H1 (cell line): Measurements from ENCODE around the gene ANP32B. TPM values are rescaled to one million over a fixed set of nuclear protein-coding genes. Genes with fewer than 3 reads are reported as not detected.

Source experiments
- CTCF ChIA-PET: fragments of 300-600 bp; sonication (Branson Sonifier 250); formaldehyde crosslinking; loops from one replicate; lab custom pipeline; 2021; ENCODE audit not compliant: partially characterized antibody; lab: Charles Lee
- POLR2A ChIA-PET: fragments of 300-600 bp; sonication (Branson Sonifier 250); formaldehyde crosslinking; loops from one replicate; lab custom pipeline; 2021; ENCODE audit warnings: inconsistent platforms; ENCODE audit not compliant: partially characterized antibody; lab: Charles Lee
- DNase-seq, 2 experiments: peaks; one replicate each; pipeline versions ENCODE4 v3.0.0 to v3.0.0-alpha.2; 2010 to 2022; ENCODE audit warnings: low spot score in 2 of 2, low read depth in 1 of 2, mixed read lengths in 1 of 2
- FAIRE-seq: peaks from 2 replicates; lab custom pipeline; 2011; peaks lifted over from hg19 to GRCh38; lab: Jason Lieb, UNC
- H2AFZ ChIP-seq: 2 replicates; pipeline ENCODE4 v1.8.1; 2012; ENCODE audit warnings: low read length, inconsistent platforms
- H2AK5ac ChIP-seq: 2 replicates; pipeline ENCODE4 v1.6.1; 2013; ENCODE audit warnings: low read depth, low read length
- H2BK120ac ChIP-seq: replicated peaks from 2 replicates; pipeline ENCODE3; 2013; ENCODE audit warnings: low read depth, low read length, inconsistent platforms
- H2BK12ac ChIP-seq: 2 replicates; pipeline ENCODE4 v1.6.1; 2013; ENCODE audit warnings: low read depth, low read length
- H2BK15ac ChIP-seq: 2 replicates; pipeline ENCODE4 v1.6.1; 2013; ENCODE audit warnings: low read length
- H2BK20ac ChIP-seq: 2 replicates; pipeline ENCODE4 v1.6.1; 2013; ENCODE audit warnings: low read length
- H2BK5ac ChIP-seq: 2 replicates; pipeline ENCODE4 v1.6.1; 2013; ENCODE audit warnings: low read depth, low read length
- H3K14ac ChIP-seq: 2 replicates; pipeline ENCODE4 v1.6.1; 2013; ENCODE audit warnings: inconsistent platforms; ENCODE audit not compliant: insufficient read length
- H3K18ac ChIP-seq: 2 replicates; pipeline ENCODE4 v1.6.1; 2013; ENCODE audit warnings: low read length; ENCODE audit errors: extremely low read depth
- H3K23ac ChIP-seq: 2 replicates; pipeline ENCODE4 v1.6.1; 2013; ENCODE audit warnings: inconsistent platforms; ENCODE audit not compliant: insufficient read length
- H3K23me2 ChIP-seq: 2 replicates; pipeline ENCODE4 v1.6.1; 2013; ENCODE audit warnings: low read depth, low read length
- H3K27ac ChIP-seq: 2 replicates; pipeline ENCODE4 v1.6.1; 2011; ENCODE audit warnings: low read depth, low read length, inconsistent platforms
- H3K27me3 ChIP-seq, 4 experiments: replicated peaks in 1 of 4; 1 replicate in 1 of 4; 2 replicates in 3 of 4; pipeline versions ENCODE4 v1.6.1 to v1.8.1; 2011 to 2013; ENCODE audit warnings: low read length in 3 of 4, mild to moderate bottlenecking in 3 of 4, inconsistent platforms in 2 of 4, mixed read lengths in 2 of 4, moderate library complexity in 1 of 4; ENCODE audit not compliant: control insufficient read depth in 3 of 4, insufficient read depth in 3 of 4; ENCODE audit errors: extremely low read depth in 1 of 4
- H3K36me3 ChIP-seq, 4 experiments: 2 replicates each; pipeline versions ENCODE4 v1.6.1 to v1.8.1; 2011 to 2013; ENCODE audit warnings: mild to moderate bottlenecking in 4 of 4, low read length in 3 of 4, moderate library complexity in 2 of 4, control low read depth in 1 of 4, inconsistent platforms in 1 of 4; ENCODE audit not compliant: insufficient read depth in 4 of 4, control insufficient read depth in 2 of 4
- H3K4ac ChIP-seq: replicated peaks from 2 replicates; pipeline ENCODE3; 2013; ENCODE audit warnings: low read length, low read depth, mixed read lengths, inconsistent platforms; ENCODE audit not compliant: insufficient read length
- H3K4me1 ChIP-seq, 4 experiments: replicated peaks in 1 of 4; 1 replicate in 1 of 4; 2 replicates in 3 of 4; pipeline versions ENCODE4 v1.6.1 to v1.8.1; 2011 to 2013; ENCODE audit warnings: low read length in 3 of 4, inconsistent platforms in 2 of 4, mixed read lengths in 1 of 4; ENCODE audit not compliant: insufficient read depth in 4 of 4, control insufficient read depth in 3 of 4
- H3K4me2 ChIP-seq, 2 experiments: 2 replicates each; pipeline versions ENCODE4 v1.6.1 to v1.8.1; 2011 to 2013; ENCODE audit warnings: low read depth in 2 of 2, low read length in 2 of 2, control low read depth in 1 of 2, inconsistent platforms in 1 of 2, mild to moderate bottlenecking in 1 of 2; ENCODE audit not compliant: insufficient read depth in 1 of 2
- H3K4me3 ChIP-seq, 4 experiments: fragments of 200-600, 300-600 bp in 1 of 4; sonication (generic), shearing (Covaris generic), sonication (Bioruptor Twin) in 1 of 4; 2 replicates each; pipeline versions ENCODE4 v1.5.1 to v1.8.1; 2011 to 2016; ENCODE audit warnings: low read length in 4 of 4, low read depth in 3 of 4, control low read depth in 2 of 4, inconsistent platforms in 2 of 4, mild to moderate bottlenecking in 2 of 4, mixed read lengths in 1 of 4, moderate library complexity in 1 of 4; ENCODE audit not compliant: insufficient read depth in 2 of 4; ENCODE audit errors: extremely low read depth in 1 of 4
- H3K56ac ChIP-seq: replicated peaks from 2 replicates; pipeline ENCODE3; 2013; ENCODE audit warnings: low read depth, mild to moderate bottlenecking, mixed read lengths, low read length, inconsistent platforms; ENCODE audit not compliant: insufficient read length
- H3K79me1 ChIP-seq: 2 replicates; pipeline ENCODE4 v1.6.1; 2013; ENCODE audit warnings: low read depth, low read length, control low read depth
- H3K79me2 ChIP-seq, 2 experiments: 2 replicates each; pipeline versions ENCODE4 v1.6.1 to v1.8.1; 2012 to 2013; ENCODE audit warnings: low read length in 2 of 2, mild to moderate bottlenecking in 2 of 2, inconsistent platforms in 1 of 2; ENCODE audit not compliant: insufficient read depth in 2 of 2, control insufficient read depth in 1 of 2
- H3K9ac ChIP-seq, 4 experiments: replicated peaks in 1 of 4; 1 replicate in 1 of 4; 2 replicates in 3 of 4; pipeline versions ENCODE4 v1.6.1 to v1.8.1; 2011 to 2013; ENCODE audit warnings: low read depth in 3 of 4, low read length in 3 of 4, control low read depth in 2 of 4, mild to moderate bottlenecking in 2 of 4, moderate library complexity in 2 of 4, inconsistent platforms in 1 of 4; ENCODE audit errors: extremely low read depth in 1 of 4
- H3K9me3 ChIP-seq, 2 experiments: 2 replicates each; pipeline versions ENCODE4 v1.6.1 to v1.8.1; 2012 to 2013; ENCODE audit warnings: mild to moderate bottlenecking in 2 of 2, moderate library complexity in 2 of 2, control low read depth in 1 of 2, inconsistent platforms in 1 of 2, low read depth in 1 of 2, low read length in 1 of 2, mixed read lengths in 1 of 2; ENCODE audit not compliant: insufficient read depth in 2 of 2
- H4K20me1 ChIP-seq, 2 experiments: replicated peaks in 1 of 2; 2 replicates each; pipeline versions ENCODE3 to v1.8.1; 2011 to 2013; ENCODE audit warnings: inconsistent platforms in 2 of 2, low read length in 2 of 2, mild to moderate bottlenecking in 1 of 2; ENCODE audit not compliant: insufficient read depth in 2 of 2, control insufficient read depth in 1 of 2
- H4K5ac ChIP-seq: 2 replicates; pipeline ENCODE4 v1.6.1; 2013; ENCODE audit warnings: low read length, low read depth, mixed read lengths, inconsistent platforms; ENCODE audit not compliant: insufficient read length
- H4K8ac ChIP-seq: 2 replicates; pipeline ENCODE4 v1.8.0; 2013; ENCODE audit warnings: mild to moderate bottlenecking, moderate library complexity, low read length, inconsistent platforms; ENCODE audit not compliant: insufficient read depth; ENCODE audit errors: extremely low read depth
- H4K91ac ChIP-seq: replicated peaks from 2 replicates; pipeline ENCODE3; 2013; ENCODE audit warnings: low read length, mixed read lengths, inconsistent platforms; ENCODE audit not compliant: insufficient read length
- ATF3 ChIP-seq: IDR thresholded peaks from 2 replicates; pipeline ENCODE4 v1.6.1; 2011; ENCODE audit warnings: low read depth, mild to moderate bottlenecking, low read length; ENCODE audit not compliant: insufficient read depth
- CHD1 ChIP-seq: IDR thresholded peaks from 2 replicates; pipeline ENCODE4 v1.6.1; 2012; ENCODE audit warnings: low read depth, low read length, improper control_type of control experiment
- CTBP2 ChIP-seq: IDR thresholded peaks from 2 replicates; pipeline ENCODE4 v1.7.0; 2011; ENCODE audit warnings: borderline replicate concordance, mild to moderate bottlenecking, moderate library complexity, mixed read lengths, low read length; ENCODE audit not compliant: insufficient read depth, insufficient read length
- GABPA ChIP-seq: IDR thresholded peaks from 2 replicates; pipeline ENCODE4 v1.6.1; 2011; ENCODE audit warnings: mild to moderate bottlenecking, low read length, moderate library complexity, borderline replicate concordance; ENCODE audit not compliant: insufficient read depth
- HDAC6 ChIP-seq: IDR thresholded peaks from one replicate; pipeline ENCODE4 v1.7.1; 2012; ENCODE audit warnings: low read depth, mild to moderate bottlenecking, inconsistent platforms, low read length, moderate library complexity
- KDM1A ChIP-seq: fragments of 200-600, 300-600 bp; sonication (generic); IDR thresholded peaks from 2 replicates; pipeline ENCODE4 v1.7.1; 2016; ENCODE audit warnings: mild to moderate bottlenecking, low read length, borderline replicate concordance
- KDM4A ChIP-seq: IDR thresholded peaks from one replicate; pipeline ENCODE4 v1.7.1; 2012; ENCODE audit warnings: low read depth, mild to moderate bottlenecking, moderate library complexity, low read length, inconsistent platforms; ENCODE audit not compliant: severe bottlenecking
- NANOG ChIP-seq: IDR thresholded peaks from 2 replicates; pipeline ENCODE4 v1.6.1; 2011; ENCODE audit warnings: low read length, low read depth, mild to moderate bottlenecking, inconsistent platforms; ENCODE audit not compliant: insufficient read depth, poor library complexity, severe bottlenecking
- PHF8 ChIP-seq: fragments of 200-600 bp; sonication (generic); conservative IDR thresholded peaks from 2 replicates; pipeline ENCODE4 v1.7.1; 2012; ENCODE audit warnings: low read depth, mild to moderate bottlenecking, inconsistent platforms, low read length, moderate library complexity
- SP1 ChIP-seq: IDR thresholded peaks from 2 replicates; pipeline ENCODE4 v1.6.1; 2011; ENCODE audit warnings: low read depth, low read length
- SP4 ChIP-seq: IDR thresholded peaks from 2 replicates; pipeline ENCODE4 v1.6.1; 2012; ENCODE audit warnings: low read length, inconsistent platforms
- SUZ12 ChIP-seq: fragments of 200-600 bp; sonication (generic); IDR thresholded peaks from 2 replicates; pipeline ENCODE4 v1.6.1; 2012; ENCODE audit warnings: mild to moderate bottlenecking, inconsistent platforms, low read length, moderate library complexity, mixed read lengths
- polyA plus RNA-seq, 7 experiments: library from polyadenylated mRNA; depleted of rRNA in 3 of 7; stranded (reverse) in 5 of 7; unstranded in 2 of 7; fragments of >200 nt in 5 of 7; fragments of 200-250 nt in 2 of 7; gene quantifications; 1 replicate in 5 of 7; 2 replicates in 1 of 7; 4 replicates in 1 of 7; pipeline versions ENCODE4 v1.2.1 to v1.2.3, GENCODE V29; 2011 to 2013; ENCODE audit warnings: missing spikeins in 2 of 7, mixed read lengths in 2 of 7
- total RNA-seq: library from RNA; stranded (reverse); fragmentation: NEBNext Ultra II Directional; extraction: Animal tissue kit (Norgen Biotek cat#: 25700); gene quantifications from 2 replicates; pipeline ENCODE4 v1.2.1, GENCODE V29; 2021

The ANP32B gene
- total and polyA plus RNA-seq, 2 of the 8 experiments (the other 6 are each of a cell fraction or from before 2014, with no cell fraction given) = 7.6 to 88.1 TPM

DNA sequence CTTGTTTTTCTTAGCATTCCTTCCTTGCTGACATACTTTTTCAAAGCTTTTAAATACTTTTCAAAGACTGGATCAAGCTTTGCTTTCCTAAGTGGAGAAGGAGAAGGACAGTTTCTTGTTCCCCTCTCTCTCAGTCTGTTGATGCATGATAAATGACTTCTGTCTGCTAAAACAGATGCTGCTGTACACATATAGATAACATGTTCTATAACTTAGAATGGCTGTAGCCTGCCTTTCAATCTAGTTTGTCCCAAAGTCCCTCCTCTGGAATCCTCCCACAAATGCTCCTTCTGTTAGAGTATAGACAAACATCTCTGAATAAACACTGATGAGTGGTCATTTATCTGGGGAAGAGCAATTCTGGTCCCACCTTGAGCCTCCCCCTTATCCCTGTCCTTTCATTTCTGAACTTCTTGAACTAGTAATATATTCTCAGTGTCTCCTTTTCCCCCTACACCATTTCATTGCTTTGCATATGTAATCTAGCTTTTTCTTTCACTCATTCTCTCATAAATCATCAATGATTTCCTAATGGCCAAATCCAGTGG lies 39.8 kb upstream of the ANP32B start:
- H3K79me2 ChIP-seq = no peaks in the 10 kb centered on the region
- H3K9me3 ChIP-seq = no peaks in the 10 kb centered on the region
- no peak overlapping the region for H4K5ac ChIP-seq
- POLR2A ChIA-PET = no interaction called here
- no peak overlapping the region for H2BK20ac ChIP-seq
- no peak overlapping the region for H3K9ac ChIP-seq
- FAIRE-seq (no peak), DNase-seq (no peak)
- no peak overlapping the region for H3K4me2 ChIP-seq
- H3K14ac ChIP-seq = no peak overlapping the region
- TF ChIP-seq PHF8 = no peak
- TF ChIP-seq SUZ12 = no peak
- no peak for TF ChIP-seq ATF3
- no peak for TF ChIP-seq KDM4A
- no peak for TF ChIP-seq HDAC6
- TF ChIP-seq CTBP2 = no peak
- TF ChIP-seq SP1 = no peak
- no peak for TF ChIP-seq CHD1
- TF ChIP-seq NANOG = no peak
- TF ChIP-seq SP4 = no peak
- no peak for TF ChIP-seq KDM1A
- no peak for TF ChIP-seq GABPA
- H3K4me3 ChIP-seq = no peak overlapping the region
- H3K27ac ChIP-seq = no peak overlapping the region
- H3K18ac ChIP-seq = no peak overlapping the region
- no peak overlapping the region for H4K8ac ChIP-seq
- no peaks in the 10 kb centered on the region for H3K79me1 ChIP-seq
- no peak overlapping the region for H2AFZ ChIP-seq
- no peak overlapping the region for H2BK120ac ChIP-seq
- no peak overlapping the region for H2BK15ac ChIP-seq
- H3K23me2 ChIP-seq = no peaks in the 10 kb centered on the region
- CTCF ChIA-PET = interaction anchor here (1.0 to 3.7 kb wide), 3 partner anchors 9 to 21 kb away, joined by 4 to 14 read pairs (median 4); partner anchors contain the start of gene TRMO
- H2BK12ac ChIP-seq = no peak overlapping the region
- no peak overlapping the region for H3K23ac ChIP-seq
- no peaks in the 10 kb centered on the region for H3K36me3 ChIP-seq
- H2BK5ac ChIP-seq = no peak overlapping the region
- H2AK5ac ChIP-seq = no peak overlapping the region
- no peaks in the 10 kb centered on the region for H3K4me1 ChIP-seq
- H3K27me3 ChIP-seq = peaks cover 0 to 24% (median 7%) of the 10 kb centered on the region in 4 experiments; a peak in 5 of 7 replicates
- H3K4ac ChIP-seq = no peak overlapping the region
- no peaks in the 10 kb centered on the region for H4K20me1 ChIP-seq
- no peak overlapping the region for H4K91ac ChIP-seq
- H3K56ac ChIP-seq = no peak overlapping the region
